Neural crest cell (in vitro differentiated cells): Measurements from ENCODE around the gene ERC2. TPM values are rescaled to one million over a fixed set of nuclear protein-coding genes. Genes with fewer than 3 reads are reported as not detected.

Source experiments
- DNase-seq: peaks from one replicate; pipeline ENCODE4 v3.0.0; 2021; ENCODE audit warnings: low read depth, mixed read lengths, low spot score
- H3K27ac Mint-ChIP-seq: one replicate; pipeline ENCODE4 v1.8.0; 2021; ENCODE audit warnings: mild to moderate bottlenecking, mixed read lengths; ENCODE audit not compliant: unreplicated experiment
- H3K27me3 Mint-ChIP-seq: 2 replicates; pipeline ENCODE4 v1.8.0; 2021; ENCODE audit warnings: low read depth, mild to moderate bottlenecking, mixed read lengths
- H3K36me3 Mint-ChIP-seq: 2 replicates; pipeline ENCODE4 v1.8.0; 2021; ENCODE audit warnings: low read depth, mild to moderate bottlenecking, mixed read lengths
- H3K4me1 Mint-ChIP-seq: 2 replicates; pipeline ENCODE4 v1.8.0; 2021; ENCODE audit warnings: mixed read lengths
- H3K4me3 Mint-ChIP-seq: one replicate; pipeline ENCODE4 v1.8.0; 2021; ENCODE audit warnings: mild to moderate bottlenecking, mixed read lengths
- H3K9me3 Mint-ChIP-seq: 2 replicates; pipeline ENCODE4 v1.8.0; 2021; ENCODE audit warnings: mixed read lengths
- CTCF ChIP-seq: fragments of 200-600 bp; sonication (generic); conservative IDR thresholded peaks from 2 replicates; pipeline ENCODE4 v1.5.0; 2021; ENCODE audit warnings: antibody characterized with exemption, mild to moderate bottlenecking
- total RNA-seq: library from RNA; stranded (reverse); gene quantifications from 2 replicates; pipeline ENCODE4 v1.2.1, GENCODE V29; 2021

ERC2 gene
- total RNA-seq, 1 donor from 2014 or later: 13.5 TPM

GRCh38 chr3:56089739-56090138, 378.5 kb downstream of the ERC2 start:
- no peaks in the 10 kb centered on the region for H3K4me1 Mint-ChIP-seq
- DNase-seq: no peak
- no peaks in the 10 kb centered on the region for H3K36me3 Mint-ChIP-seq
- H3K9me3 Mint-ChIP-seq: peaks cover 3% of the 10 kb centered on the region
- no peak overlapping the region for H3K27ac Mint-ChIP-seq
- H3K27me3 Mint-ChIP-seq: no peaks in the 10 kb centered on the region
- no peak for TF ChIP-seq CTCF
- H3K4me3 Mint-ChIP-seq: no peak overlapping the region

- Mint-ChIP-seq H3K4me3 (no peak overlapping the region), H3K4me1 (no peaks in the 10 kb centered on the region), H3K36me3 (no peaks in the 10 kb centered on the region), H3K9me3 (peaks cover 3% of the 10 kb centered on the region), H3K27ac (no peak overlapping the region), H3K27me3 (no peaks in the 10 kb centered on the region)
- TF ChIP-seq CTCF: no peak
- DNase-seq: no peak
Measured at GRCh38 chr3:56087451-56088053, 380.7 kb downstream of the ERC2 start.

- Mint-ChIP-seq H3K27me3 (no peaks in the 10 kb centered on the region), H3K27ac (no peak overlapping the region), H3K36me3 (no peaks in the 10 kb centered on the region), H3K4me1 (no peaks in the 10 kb centered on the region), H3K4me3 (no peak overlapping the region), H3K9me3 (peaks cover 3% of the 10 kb centered on the region)
- DNase-seq: no peak
- no peak for TF ChIP-seq CTCF
Measured at GRCh38 chr3:56086355-56086754, 381.9 kb downstream of the ERC2 start.

GRCh38 chr3:56081246-56081645, 387.0 kb downstream of the ERC2 start:
- Mint-ChIP-seq H3K27ac (no peak overlapping the region), H3K36me3 (no peaks in the 10 kb centered on the region), H3K27me3 (no peaks in the 10 kb centered on the region), H3K4me1 (peaks cover 14% of the 10 kb centered on the region), H3K9me3 (peaks cover 3% of the 10 kb centered on the region), H3K4me3 (no peak overlapping the region)
- no peak for TF ChIP-seq CTCF
- DNase-seq: no peak

- Mint-ChIP-seq H3K9me3 (no peaks in the 10 kb centered on the region), H3K27ac (no peak overlapping the region), H3K36me3 (no peaks in the 10 kb centered on the region), H3K4me3 (no peak overlapping the region), H3K27me3 (no peaks in the 10 kb centered on the region), H3K4me1 (peaks cover 14% of the 10 kb centered on the region)
- no peak for DNase-seq
- TF ChIP-seq CTCF: no peak
Measured at GRCh38 chr3:56076746-56077145, 391.5 kb downstream of the ERC2 start.
